NB4 (cell line): ENCODE data around the gene OR7C2.

Experiments used
- CTCF ChIP-seq: IDR thresholded peaks from one replicate; pipeline ENCODE4 v1.5.1; 2012; ENCODE audit warnings: low read depth, low read length
- POLR2A ChIP-seq: IDR thresholded peaks from 2 replicates; pipeline ENCODE4 v1.6.1; 2011; ENCODE audit warnings: mild to moderate bottlenecking; ENCODE audit not compliant: insufficient read length; ENCODE audit errors: extremely low read depth
- TF ChIP-seq, protein P1 (sequence below): IDR thresholded peaks from 2 replicates; pipeline ENCODE4 v1.6.1; 2011; ENCODE audit warnings: low read depth, low read length

- TF ChIP-seq CTCF, result no peak
- TF ChIP-seq, protein P1, sequence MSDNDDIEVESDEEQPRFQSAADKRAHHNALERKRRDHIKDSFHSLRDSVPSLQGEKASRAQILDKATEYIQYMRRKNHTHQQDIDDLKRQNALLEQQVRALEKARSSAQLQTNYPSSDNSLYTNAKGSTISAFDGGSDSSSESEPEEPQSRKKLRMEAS, result no peak
- TF ChIP-seq POLR2A, result no peak
These were observed 18.0 kb downstream of the OR7C2 start for GRCh38 chr19:14959263-14959662.
